SW 1271 (cell line): Measurements from ENCODE around the gene AHCYL2.
"Not testable (repeated sequence)": the region's sequence is repeated elsewhere in the genome, so short reads cannot be mapped to it uniquely, and the experiment has no call there.

ENCODE experiments used
- DNase-seq, 2 experiments: peaks; one replicate each; lab custom pipeline; 2025; lab: John Stamatoyannopoulos, UW

AHCYL2 gene

DNA sequence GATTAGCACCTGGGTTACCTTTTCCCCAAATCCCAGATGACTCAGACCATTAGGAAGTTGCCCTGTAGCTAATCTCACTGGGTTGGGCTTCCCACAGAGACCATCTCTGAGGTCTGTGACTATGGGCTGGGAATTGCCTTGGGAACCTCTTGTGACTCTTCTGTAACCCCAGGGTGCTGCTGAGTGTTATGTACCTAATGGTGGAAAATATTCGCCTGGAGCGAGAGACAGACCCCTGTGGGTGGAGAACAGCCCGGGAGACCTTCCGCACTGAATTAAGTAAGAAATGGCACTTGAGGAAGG lies 229.4 kb downstream of the AHCYL2 start:
- DNase-seq: no peak

GRCh38 chr7:129456421-129456820 lies 231.6 kb downstream of the AHCYL2 start:
- no peak for DNase-seq

DNA sequence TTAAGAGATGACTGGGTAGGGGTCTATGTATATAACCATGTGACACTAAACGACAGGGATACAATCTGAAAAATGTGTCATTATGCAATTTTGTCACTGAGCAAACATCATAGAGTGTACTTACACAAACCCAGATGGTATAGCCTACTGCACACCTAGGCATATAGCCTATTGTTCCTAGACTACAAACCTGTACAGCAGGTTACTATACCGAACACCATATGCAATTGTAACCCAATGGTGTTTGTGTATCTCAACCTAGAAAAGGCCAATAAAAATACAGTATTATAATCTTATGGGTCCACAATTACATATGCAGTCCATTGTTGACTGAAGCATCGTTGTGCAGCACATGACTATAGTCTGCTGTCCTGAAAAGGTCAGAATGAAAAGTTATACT lies 232.3 kb downstream of the AHCYL2 start:
- DNase-seq: no peak

- DNase-seq: no peak
Observed at GRCh38 chr7:129458171-129458570, 233.3 kb downstream of the AHCYL2 start.

DNA sequence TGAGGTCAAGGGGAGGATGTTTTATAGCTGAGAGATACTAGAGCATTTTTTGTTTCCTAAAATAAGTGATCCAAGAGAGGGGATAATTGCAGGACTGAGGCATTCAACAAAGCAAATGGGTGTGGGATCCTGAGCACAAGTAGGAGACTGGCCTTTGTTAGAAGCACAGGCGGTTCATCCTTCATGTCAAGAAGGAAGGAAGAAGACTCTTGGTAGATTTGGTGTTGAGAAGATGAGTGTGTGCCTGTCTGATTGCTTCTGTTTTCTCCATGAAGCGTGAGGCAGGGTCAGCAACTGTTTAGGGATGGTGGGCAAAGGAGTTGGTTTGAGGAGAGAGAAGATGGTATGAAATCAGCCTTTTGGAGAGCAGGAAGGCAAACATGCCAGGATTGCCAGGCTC lies 237.0 kb downstream of the AHCYL2 start:
- DNase-seq: no peak

DNA sequence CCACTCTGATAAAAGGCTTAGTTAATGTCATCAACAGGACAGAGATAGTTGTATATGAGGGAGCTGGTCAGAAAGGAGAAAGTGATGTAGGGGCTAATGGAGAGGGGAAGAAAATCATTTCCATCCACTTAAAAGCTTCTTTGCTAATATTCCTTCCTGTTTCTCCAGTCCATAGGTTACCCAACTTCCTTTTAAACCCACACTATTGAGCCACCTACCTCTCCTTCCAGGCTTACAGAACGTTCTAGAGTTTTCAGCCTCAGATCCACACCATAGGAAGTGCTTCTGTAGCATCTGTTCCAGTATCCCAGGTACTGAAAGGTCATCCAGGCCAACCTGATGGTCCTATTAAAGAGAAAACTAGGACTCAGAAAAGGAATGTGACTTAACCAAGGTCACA lies 237.6 kb downstream of the AHCYL2 start:
- no peak for DNase-seq

DNA sequence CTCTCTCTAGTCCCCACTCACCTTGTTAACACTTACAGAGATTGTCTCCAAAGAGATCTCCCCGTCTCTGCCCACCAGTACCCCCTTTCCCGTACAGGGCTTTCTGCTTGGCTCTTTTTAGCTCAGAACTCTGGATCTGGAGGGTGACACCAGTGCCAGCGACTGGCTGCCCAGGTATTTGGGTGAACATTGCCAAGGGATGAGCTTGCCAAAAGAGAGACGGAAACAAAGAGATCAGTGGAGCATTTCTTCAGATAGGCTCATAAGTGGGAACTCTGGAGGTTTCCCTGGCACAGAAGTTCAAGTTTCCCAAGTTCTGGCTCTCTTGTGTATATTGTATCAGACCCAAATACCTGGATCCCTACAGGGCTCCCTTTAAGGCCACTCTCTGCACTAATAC lies 239.4 kb downstream of the AHCYL2 start:
- DNase-seq: no peak

DNA sequence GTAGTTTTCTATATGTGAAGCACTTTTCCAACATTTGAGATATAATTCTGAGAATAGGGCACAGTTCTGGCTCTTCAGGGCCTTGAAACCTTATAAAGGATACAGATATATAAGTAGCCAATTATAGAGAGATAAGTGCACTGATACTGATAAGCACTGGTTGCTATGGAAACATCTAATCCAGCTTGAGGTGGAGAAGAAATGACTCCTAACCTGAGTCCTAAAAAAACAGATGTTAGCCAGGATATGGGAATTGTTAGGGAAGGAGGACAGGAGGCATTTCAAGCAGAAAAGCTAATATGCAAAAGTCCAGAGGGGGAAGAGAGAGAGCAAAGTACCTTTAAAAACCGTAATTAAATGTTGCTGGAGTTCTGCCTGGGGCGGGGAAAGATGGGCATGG lies 240.2 kb downstream of the AHCYL2 start:
- no peak for DNase-seq

GRCh38 chr7:129466796-129467195 lies 242.0 kb downstream of the AHCYL2 start:
- no peak for DNase-seq

GRCh38 chr7:129468087-129468486 lies 243.3 kb downstream of the AHCYL2 start:
- DNase-seq: no peak

GRCh38 chr7:129468547-129468946 lies 243.7 kb downstream of the AHCYL2 start:
- no peak for DNase-seq

GRCh38 chr7:129469930-129470329 lies 245.1 kb downstream of the AHCYL2 start:
- no peak for DNase-seq

DNA sequence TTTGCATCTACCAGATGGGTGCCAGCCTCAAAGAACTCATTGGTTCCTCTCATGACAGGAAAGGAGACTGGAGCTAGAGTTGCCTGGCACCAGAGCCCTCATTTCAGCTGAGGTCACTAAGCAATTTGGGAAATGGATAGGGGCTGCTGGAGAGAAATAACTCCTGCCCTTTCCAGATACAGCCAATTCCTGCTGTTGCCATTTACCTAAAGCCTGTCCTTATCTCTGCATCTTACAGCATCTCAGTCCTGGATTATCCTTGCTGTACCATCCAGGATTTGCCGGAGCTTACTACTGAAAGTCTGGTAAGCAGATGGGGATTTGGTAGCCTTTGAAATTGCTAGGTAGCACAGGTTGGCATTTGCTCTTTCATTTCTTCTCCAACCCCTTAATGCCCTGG lies 245.6 kb downstream of the AHCYL2 start:
- no peak for DNase-seq

DNA sequence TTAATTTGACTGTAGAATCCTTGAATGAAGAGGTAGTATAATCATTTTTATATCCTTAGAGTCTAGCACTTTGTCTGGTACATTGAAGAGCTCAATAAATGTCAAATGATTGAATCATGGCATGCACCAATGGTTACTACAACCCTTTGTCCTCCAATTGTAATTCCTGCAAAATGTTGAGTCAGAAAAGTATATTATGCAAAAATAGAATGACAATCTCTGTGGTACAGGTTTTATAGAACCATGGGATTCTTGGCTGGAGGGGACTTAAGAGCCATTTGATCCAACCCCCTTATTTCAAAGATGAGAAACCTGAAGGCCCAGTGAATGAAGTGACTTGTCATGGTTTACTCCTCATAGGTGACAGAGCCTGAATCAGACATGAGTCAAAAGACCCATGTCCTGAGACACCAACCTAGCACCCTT lies 246.6 kb downstream of the AHCYL2 start:
- DNase-seq: no peak

DNA sequence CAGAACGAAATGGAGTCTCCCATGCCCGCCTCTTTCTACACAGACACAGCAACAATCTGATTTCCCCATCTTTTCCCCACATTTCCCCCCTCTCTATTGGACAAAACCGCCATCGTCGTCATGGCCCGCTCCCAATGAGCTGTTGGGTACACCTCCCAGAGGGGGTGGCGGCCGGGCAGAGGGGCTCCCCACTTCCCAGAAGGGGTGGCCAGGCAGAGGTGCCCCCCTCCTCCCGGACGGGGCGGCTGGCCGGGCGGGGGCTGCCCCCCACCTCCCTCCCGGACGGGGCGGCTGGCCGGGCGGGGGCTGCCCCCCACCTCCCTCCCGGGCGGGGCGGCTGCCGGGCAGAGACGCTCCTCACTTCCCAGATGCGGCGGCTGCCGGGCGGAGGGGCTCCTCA lies 251.1 kb downstream of the AHCYL2 start:
- not testable (repeated sequence) for DNase-seq

GRCh38 chr7:129476398-129476797 lies 251.6 kb downstream of the AHCYL2 start:
- not testable (repeated sequence) for DNase-seq
